NCI-H1417 (cell line): ENCODE measurements around the gene RCE1.
"Not testable (repeated sequence)": the region's sequence is repeated elsewhere in the genome, so short reads cannot be mapped to it uniquely, and the experiment has no call there.

Experiments used
- DNase-seq, 3 experiments: peaks; one replicate each; lab custom pipeline; 2025; lab: John Stamatoyannopoulos, UW

The RCE1 gene, protein sequence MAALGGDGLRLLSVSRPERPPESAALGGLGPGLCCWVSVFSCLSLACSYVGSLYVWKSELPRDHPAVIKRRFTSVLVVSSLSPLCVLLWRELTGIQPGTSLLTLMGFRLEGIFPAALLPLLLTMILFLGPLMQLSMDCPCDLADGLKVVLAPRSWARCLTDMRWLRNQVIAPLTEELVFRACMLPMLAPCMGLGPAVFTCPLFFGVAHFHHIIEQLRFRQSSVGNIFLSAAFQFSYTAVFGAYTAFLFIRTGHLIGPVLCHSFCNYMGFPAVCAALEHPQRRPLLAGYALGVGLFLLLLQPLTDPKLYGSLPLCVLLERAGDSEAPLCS

GRCh38 chr11:66842896-66843775 lies at the start of gene RCE1:
Gene RCE1, plus strand, starts transcription at chr11:66843441. Its CDS starts 15 bp downstream, at chr11:66843456.
- DNase-seq: peak; percentile 92 to 96 (median 96)

DNA sequence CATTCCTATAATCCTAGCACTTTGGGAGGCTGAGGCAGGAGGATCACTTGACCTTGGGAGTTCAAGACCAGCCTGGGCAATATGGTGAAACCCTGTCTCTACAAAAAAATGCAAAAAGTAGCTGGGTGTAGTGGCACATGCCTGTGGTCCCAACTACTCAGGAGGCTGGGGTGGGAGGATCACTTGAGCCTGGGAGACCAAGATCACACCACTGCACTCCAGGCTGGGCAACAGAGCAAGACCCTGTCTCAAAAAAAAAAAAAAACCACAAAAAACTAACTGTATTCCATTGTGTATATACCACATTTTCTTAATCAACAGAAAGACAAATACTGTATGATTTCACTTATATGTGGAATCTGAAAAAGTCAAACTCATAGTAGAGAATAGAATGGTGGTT lies 43.4 kb upstream of the RCE1 start:
- DNase-seq: not testable (repeated sequence)

- DNase-seq: no peak
Observed at GRCh38 chr11:66800720-66801428, 42.4 kb upstream of the RCE1 start.

- DNase-seq: no peak
Observed at GRCh38 chr11:66809592-66809991, 33.6 kb upstream of the RCE1 start.

DNA sequence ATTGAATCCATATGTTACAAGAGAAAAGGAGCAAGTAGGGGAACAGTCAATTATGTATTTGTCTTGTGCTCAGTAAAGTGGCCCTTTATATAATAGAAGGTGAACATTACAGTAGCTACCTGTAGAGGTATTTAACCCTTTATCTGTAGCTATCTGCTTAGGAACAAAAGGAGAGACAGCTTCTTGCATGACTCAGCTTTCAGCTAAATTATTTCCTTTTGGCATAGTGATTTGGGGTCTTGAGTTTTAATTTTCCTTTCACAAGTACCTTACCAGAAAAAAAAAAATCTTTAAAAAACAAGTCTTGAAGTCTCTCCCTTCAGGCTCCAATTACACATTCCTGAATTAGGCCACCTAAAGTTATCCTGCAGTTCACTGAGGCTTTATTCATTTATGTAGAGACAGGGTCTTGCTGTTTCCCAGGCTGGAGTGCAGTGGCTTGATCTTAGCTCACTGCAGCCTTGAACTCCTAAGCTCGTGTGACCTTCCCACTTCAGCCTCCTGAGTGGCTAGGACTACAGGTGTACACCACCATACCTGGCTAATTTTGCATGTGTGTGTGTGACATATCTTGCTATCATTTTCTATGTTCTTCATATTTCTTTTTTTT lies 32.6 kb upstream of the RCE1 start:
- no peak for DNase-seq

DNA sequence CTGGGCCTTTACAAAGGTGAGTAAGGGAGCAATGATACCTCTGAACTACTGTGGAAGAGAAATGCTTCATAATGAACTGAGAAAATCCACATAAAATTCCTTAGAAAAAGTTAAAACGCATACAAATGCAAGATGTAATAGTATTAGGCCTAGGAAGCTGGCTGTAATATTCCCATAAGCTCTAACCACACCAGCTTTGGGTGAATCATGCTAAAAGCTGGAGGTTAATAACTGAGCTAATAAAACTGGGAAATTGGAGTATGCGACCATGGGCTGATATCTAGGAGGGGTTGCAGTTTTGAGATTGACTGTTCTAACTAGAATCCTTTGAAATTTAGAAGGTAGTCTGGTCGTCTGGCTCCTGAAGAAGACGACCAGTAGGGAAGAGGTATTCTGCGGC lies 28.6 kb upstream of the RCE1 start:
- no peak for DNase-seq

DNA sequence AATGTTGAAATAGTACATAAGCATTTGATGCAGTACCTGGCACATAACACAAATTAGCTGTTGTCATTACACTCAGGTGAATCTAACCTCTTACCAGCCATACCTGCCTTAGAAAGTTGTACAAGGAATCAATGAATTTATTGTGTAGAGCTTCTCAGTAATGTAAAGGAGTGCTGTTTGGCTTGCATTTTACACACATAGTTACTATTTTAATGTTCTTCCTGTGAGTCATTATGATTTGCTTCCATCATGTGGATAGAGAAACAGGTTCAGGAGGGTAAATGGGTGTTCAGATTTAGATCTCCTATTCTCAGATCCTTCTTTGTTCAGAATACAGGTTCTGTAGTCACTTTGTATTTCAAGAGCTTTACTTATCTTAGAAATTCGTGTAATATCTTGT lies 27.6 kb upstream of the RCE1 start:
- DNase-seq: no peak

GRCh38 chr11:66818231-66818955 lies 24.8 kb upstream of the RCE1 start:
- DNase-seq: no peak

GRCh38 chr11:66820381-66820780 lies 22.9 kb upstream of the RCE1 start:
- DNase-seq: no peak

- DNase-seq: no peak
Observed at GRCh38 chr11:66820901-66821300, 22.3 kb upstream of the RCE1 start.

GRCh38 chr11:66823700-66824099 lies 19.5 kb upstream of the RCE1 start:
- DNase-seq: no peak

- DNase-seq: not testable (repeated sequence)
Observed at GRCh38 chr11:66824573-66824972, 18.7 kb upstream of the RCE1 start.

DNA sequence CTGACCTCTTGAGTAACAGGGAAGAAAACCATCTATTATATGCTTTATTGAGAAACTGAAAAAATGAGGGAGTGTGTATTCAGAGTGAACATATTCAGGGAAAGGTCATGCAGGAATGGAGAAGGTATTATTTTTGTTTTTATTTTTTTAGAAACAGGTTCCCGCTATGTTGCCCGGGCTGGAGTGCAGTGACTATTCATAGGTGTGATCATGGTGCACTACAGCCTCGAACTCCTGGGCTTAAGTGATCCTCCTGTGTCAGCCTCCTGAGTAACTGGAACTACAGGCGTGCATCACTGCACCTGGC lies 8.7 kb upstream of the RCE1 start:
- no peak for DNase-seq

GRCh38 chr11:66834943-66835342 lies 8.3 kb upstream of the RCE1 start:
- DNase-seq: no peak

DNA sequence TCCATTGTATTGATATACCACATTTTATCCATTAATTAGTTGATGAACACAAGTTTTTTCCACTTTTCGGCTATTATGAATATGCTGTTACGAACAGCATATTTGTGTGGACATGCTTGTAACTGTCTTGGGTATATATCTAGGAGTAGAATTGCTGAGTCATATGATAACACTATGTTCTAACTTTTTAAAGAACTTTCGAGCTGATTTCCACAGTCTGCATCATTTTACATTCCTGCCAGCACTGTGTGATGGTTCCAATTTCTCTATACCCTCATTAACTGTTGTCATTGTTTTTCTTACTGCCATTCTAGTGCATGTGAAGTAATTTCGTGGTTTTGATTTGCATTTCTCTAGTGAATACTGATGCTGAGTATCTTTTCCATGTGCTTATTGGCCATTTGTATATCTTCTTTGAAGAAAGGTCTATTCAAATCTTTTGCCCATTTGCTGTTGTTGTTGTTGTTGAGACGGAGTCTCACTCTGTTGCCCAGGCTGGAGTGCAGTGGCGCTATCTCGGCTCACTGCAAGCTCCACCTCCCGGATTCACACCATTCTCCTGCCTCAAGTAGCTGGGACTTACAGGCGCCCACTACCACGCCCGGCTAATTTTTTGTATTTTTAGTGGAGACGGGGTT lies 7.4 kb upstream of the RCE1 start:
- DNase-seq: no peak

GRCh38 chr11:66840317-66841091 lies 2.7 kb upstream of the RCE1 start:
- no peak for DNase-seq

- no peak for DNase-seq
Observed at GRCh38 chr11:66841861-66842260, 1.4 kb upstream of the RCE1 start.

DNA sequence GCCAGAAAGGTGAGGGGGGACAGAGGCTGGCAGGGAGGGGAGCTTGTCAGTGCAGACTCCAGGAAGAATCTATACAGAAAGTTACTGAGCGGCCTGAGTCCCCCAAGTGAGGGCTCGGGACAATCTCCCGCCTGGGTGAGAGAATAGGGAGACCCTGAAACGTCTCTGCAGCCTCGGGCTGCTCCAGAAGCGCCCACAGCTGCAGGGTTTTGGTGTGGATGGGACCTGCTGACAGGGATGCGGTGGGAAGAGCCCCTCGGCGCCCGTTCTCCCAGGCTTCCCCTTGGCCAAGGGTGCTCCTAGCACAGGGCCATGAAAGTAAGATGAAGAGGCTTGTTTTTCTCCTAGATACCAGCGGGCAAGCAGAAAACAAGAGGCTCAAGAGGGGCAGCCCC lies 743 bp upstream of the RCE1 start:
- DNase-seq: peak in 1 of 3 experiments; percentile 58

- DNase-seq: peak in 1 of 3 experiments; percentile 51
Observed at GRCh38 chr11:66843776-66844495, 695 bp downstream of the RCE1 start.
